Keratinocyte (primary cell): ENCODE results near the gene PLEKHO1.

Experiments used
- CTCF ChIP-seq, 3 experiments: IDR thresholded peaks in 1 of 3; conservative IDR thresholded peaks in 1 of 3; optimal IDR thresholded peaks in 1 of 3; 2 replicates in 2 of 3; 3 replicates in 1 of 3; pipeline versions ENCODE3 to v1.5.1; 2011; ENCODE audit warnings: low read length in 3 of 3, mild to moderate bottlenecking in 3 of 3, moderate library complexity in 2 of 3, control low read depth in 1 of 3, inconsistent platforms in 1 of 3; ENCODE audit not compliant: insufficient read depth in 2 of 3; ENCODE audit errors: extremely low read depth in 1 of 3
- EZH2 ChIP-seq: IDR thresholded peaks from one replicate; pipeline ENCODE4 v1.6.1; 2012; ENCODE audit warnings: inconsistent platforms, mild to moderate bottlenecking, low read length, moderate library complexity

- no peak for TF ChIP-seq CTCF (optimal IDR thresholded peaks at IDR 0.05 in 1 of 3, IDR thresholded peaks at IDR 0.05 in 1 of 3, conservative IDR thresholded peaks at IDR 0.05 in 1 of 3; ENCODE audit: extremely low read depth in 1 of 3, insufficient read depth in 2 of 3, low read length in 3 of 3)
- TF ChIP-seq EZH2 = no peak
These were observed 9.8 kb downstream of the PLEKHO1 start for GRCh38 chr1:150159550-150159949.
